ENCODE data around the gene RNF135.

- TF ChIP-seq POLR2A (IDR thresholded peaks at IDR 0.05; ENCODE audit: low read length) (no peak), GATA1 (IDR thresholded peaks at IDR 0.05; ENCODE audit: low read depth, low read length) (no peak)
Measured at GRCh38 chr17:31013844-31014243, 43.0 kb downstream of the RNF135 start.
